OCI-LY3 (cell line): Measurements from ENCODE around the gene NINJ1.

Experiments used
- EZH2phosphoT487 ChIP-seq: fragments of 200-600 bp; shearing (Covaris generic); IDR thresholded peaks from 2 replicates; pipeline ENCODE4 v1.6.1; 2018; ENCODE audit warnings: antibody characterized with exemption, mixed run types, low read depth
- TF ChIP-seq, protein P1 (sequence below): fragments of 200-600, 300-600 bp; sonication (generic); IDR thresholded peaks from 2 replicates; pipeline ENCODE4 v1.5.1; 2014; ENCODE audit warnings: antibody characterized with exemption, low read length, low read depth

DNA sequence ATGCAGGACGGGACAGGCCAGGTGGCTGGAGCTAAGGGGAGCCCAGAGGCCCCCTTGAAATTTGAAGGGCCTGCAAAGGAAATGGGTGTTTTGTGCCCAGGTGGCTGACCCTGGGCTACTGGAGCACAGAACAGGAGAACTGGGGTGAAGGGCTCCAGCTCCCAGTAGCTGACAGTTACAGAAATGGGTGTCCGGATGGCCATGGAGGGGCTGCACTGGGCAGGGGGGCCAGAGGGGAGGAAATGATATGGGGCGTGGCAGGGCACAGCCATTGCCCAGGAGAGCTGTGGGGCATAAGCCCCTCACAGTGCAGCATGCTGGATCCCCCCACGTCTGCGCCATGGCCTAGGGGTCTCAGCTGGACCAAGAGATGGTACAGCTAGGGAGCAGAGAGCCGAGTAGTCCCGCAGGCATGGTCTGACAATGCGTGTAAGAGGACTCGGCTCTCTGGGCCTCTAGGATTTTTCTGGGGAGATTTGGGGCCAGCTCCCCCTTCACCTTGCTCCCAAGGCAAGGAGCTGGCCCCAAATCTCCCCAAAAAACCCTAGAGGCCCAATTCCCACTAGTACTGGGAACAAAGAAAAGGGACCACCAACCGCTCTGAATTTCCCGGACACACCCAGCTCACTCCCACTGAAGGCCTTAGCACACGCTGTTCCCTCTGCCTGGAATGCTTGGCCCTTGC lies 45.9 kb downstream of the NINJ1 start:
- TF ChIP-seq, protein P1, sequence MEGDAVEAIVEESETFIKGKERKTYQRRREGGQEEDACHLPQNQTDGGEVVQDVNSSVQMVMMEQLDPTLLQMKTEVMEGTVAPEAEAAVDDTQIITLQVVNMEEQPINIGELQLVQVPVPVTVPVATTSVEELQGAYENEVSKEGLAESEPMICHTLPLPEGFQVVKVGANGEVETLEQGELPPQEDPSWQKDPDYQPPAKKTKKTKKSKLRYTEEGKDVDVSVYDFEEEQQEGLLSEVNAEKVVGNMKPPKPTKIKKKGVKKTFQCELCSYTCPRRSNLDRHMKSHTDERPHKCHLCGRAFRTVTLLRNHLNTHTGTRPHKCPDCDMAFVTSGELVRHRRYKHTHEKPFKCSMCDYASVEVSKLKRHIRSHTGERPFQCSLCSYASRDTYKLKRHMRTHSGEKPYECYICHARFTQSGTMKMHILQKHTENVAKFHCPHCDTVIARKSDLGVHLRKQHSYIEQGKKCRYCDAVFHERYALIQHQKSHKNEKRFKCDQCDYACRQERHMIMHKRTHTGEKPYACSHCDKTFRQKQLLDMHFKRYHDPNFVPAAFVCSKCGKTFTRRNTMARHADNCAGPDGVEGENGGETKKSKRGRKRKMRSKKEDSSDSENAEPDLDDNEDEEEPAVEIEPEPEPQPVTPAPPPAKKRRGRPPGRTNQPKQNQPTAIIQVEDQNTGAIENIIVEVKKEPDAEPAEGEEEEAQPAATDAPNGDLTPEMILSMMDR: no peak
- TF ChIP-seq EZH2phosphoT487: no peak
